Measurements from ENCODE around the gene IRX4.

DNA sequence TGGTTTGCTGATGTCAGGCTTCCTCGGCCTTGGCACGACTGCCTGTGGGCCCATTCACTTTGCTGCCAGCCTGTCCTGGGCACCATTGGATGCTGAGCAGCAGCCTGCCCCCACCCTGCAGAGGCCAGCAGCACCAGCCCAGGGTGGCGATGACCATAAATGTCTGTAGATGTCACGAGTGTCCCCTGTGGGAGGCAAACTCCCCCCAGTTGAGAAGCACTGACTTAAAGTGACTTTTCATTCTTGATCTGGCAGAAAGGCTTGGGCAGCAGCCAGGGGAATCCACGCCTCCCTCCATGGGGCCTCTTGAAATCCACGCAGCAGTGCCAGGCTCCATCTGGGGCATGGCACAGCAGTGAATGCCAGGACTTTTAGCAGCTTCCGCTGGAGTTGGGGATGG, 21.8 kb downstream of the IRX4 start:
- TF ChIP-seq, protein P1, sequence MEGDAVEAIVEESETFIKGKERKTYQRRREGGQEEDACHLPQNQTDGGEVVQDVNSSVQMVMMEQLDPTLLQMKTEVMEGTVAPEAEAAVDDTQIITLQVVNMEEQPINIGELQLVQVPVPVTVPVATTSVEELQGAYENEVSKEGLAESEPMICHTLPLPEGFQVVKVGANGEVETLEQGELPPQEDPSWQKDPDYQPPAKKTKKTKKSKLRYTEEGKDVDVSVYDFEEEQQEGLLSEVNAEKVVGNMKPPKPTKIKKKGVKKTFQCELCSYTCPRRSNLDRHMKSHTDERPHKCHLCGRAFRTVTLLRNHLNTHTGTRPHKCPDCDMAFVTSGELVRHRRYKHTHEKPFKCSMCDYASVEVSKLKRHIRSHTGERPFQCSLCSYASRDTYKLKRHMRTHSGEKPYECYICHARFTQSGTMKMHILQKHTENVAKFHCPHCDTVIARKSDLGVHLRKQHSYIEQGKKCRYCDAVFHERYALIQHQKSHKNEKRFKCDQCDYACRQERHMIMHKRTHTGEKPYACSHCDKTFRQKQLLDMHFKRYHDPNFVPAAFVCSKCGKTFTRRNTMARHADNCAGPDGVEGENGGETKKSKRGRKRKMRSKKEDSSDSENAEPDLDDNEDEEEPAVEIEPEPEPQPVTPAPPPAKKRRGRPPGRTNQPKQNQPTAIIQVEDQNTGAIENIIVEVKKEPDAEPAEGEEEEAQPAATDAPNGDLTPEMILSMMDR (IDR thresholded peaks at IDR 0.05): no peak
- TF ChIP-seq POLR2A (IDR thresholded peaks at IDR 0.05): no peak

Measured in adrenal gland (tissue), 5 donors.